Measurements from ENCODE around the gene STMND1. TPM values are rescaled to one million over a fixed set of nuclear protein-coding genes. Genes with fewer than 3 reads are reported as not detected.

The STMND1 gene
- total and polyA plus RNA-seq, 10 of the 15 experiments (the other 5 are each of a cell fraction or from before 2014, with no cell fraction given) = 0.15 TPM; not detected in 9

GRCh38 chr6:17096096-17096495 lies 5.8 kb upstream of the STMND1 start:
- ChIA-PET CTCF (interaction anchor here (0.8 kb wide), 1 partner anchor 8 kb away, joined by 3 read pairs; no protein-coding TSS in a partner anchor), RAD21 (ENCODE audit: unreplicated experiment) (no interaction called here), POLR2A (no interaction called here), SMC1A (ENCODE audit: uncharacterized antibody, unreplicated experiment) (interaction anchor here (1.0 kb wide), 1 partner anchor 9 kb away, joined by 3 read pairs; no protein-coding TSS in a partner anchor)
- H2AFZ ChIP-seq (ENCODE audit: control insufficient read depth, low read depth, low read length) = no peak overlapping the region
- FAIRE-seq (no peak), DNase-seq (ENCODE audit: low read depth, low spot score) (no peak), ATAC-seq (no peak)
- no TSS peak for BruUV-seq (replicated peaks)
- in situ Hi-C loops (cut with MboI) = no loop called here
- no peak overlapping the region for H3K9ac ChIP-seq (ENCODE audit: control insufficient read depth, insufficient read depth, low read length)
- no peaks in the 10 kb centered on the region for H3K9me3 ChIP-seq (replicated peaks; ENCODE audit: control insufficient read depth, insufficient read depth, low read length)
- TF ChIP-seq IRF3 (IDR thresholded peaks at IDR 0.05) (no peak), ZNF24 (IDR thresholded peaks at IDR 0.05) (no peak), ZNF592 (IDR thresholded peaks at IDR 0.05) (no peak)
- H3K4me3 ChIP-seq = no peak overlapping the region
- H3K4me2 ChIP-seq (ENCODE audit: control insufficient read depth, insufficient read depth) = no peak overlapping the region
- WGBS (ENCODE audit: insufficient coverage, insufficient replicate concordance, low lambda C conversion rate, missing lambda C conversion rate) = 14% methylated on average over 6 of the region's 6 CpGs
- H3K79me2 ChIP-seq (ENCODE audit: control insufficient read depth, insufficient read depth, low read length) = no peaks in the 10 kb centered on the region
- peaks cover 0 to 3% of the 10 kb centered on the region in 2 experiments; a peak in 2 of 4 replicates for H3K27me3 ChIP-seq (replicated peaks in 1 of 2; ENCODE audit: control insufficient read depth in 2 of 2, insufficient read depth in 2 of 2, low read length in 1 of 2)
- H3K27ac ChIP-seq (ENCODE audit: control insufficient read depth, insufficient read depth) = no peak overlapping the region
- no peaks in the 10 kb centered on the region for H3K4me1 ChIP-seq (ENCODE audit: control insufficient read depth, insufficient read depth, low read length)
- intact Hi-C loops (cut with micrococcal nuclease; ENCODE audit: unreplicated experiment) = no loop called here
- no peaks in the 10 kb centered on the region for H4K20me1 ChIP-seq (ENCODE audit: control insufficient read depth, insufficient read depth)
- no peaks in the 10 kb centered on the region for H3K36me3 ChIP-seq (ENCODE audit: control insufficient read depth in 2 of 2, insufficient read depth in 2 of 2, low read length in 1 of 2)

All from GM12878 (cell line).